ENCODE results near the gene SLCO3A1.

The SLCO3A1 gene

GRCh38 chr15:92132982-92133755 lies 279.7 kb downstream of the SLCO3A1 start:
- no peak overlapping the region for H3K9ac ChIP-seq (ENCODE audit: low read depth, low read length)
- H3K4me1 ChIP-seq (ENCODE audit: insufficient read depth, low read length): no peaks in the 10 kb centered on the region
- no peak for ATAC-seq (ENCODE audit: insufficient read depth, low read depth)

GRCh38 chr15:92140796-92141195 lies 287.3 kb downstream of the SLCO3A1 start:
- Histone ChIP-seq H3K4me1 (ENCODE audit: insufficient read depth, low read length) (no peaks in the 10 kb centered on the region), H3K9me3 (ENCODE audit: insufficient read depth, low read length, severe bottlenecking) (no peaks in the 10 kb centered on the region), H3K27ac (ENCODE audit: low read length) (no peak overlapping the region), H3K4me3 (ENCODE audit: low read depth in 1 of 2, low read length in 2 of 2) (no peak overlapping the region), H2AFZ (ENCODE audit: low read depth, low read length) (no peak overlapping the region), H3K79me2 (ENCODE audit: insufficient read depth, low read length) (no peaks in the 10 kb centered on the region), H3K9ac (ENCODE audit: low read depth, low read length) (no peak overlapping the region), H3K4me2 (ENCODE audit: insufficient read depth, low read length) (no peak overlapping the region), H3K36me3 (ENCODE audit: insufficient read depth, low read length) (no peaks in the 10 kb centered on the region), H4K20me1 (ENCODE audit: insufficient read depth, low read length) (no peaks in the 10 kb centered on the region), H3K27me3 (ENCODE audit: insufficient read depth, low read length, poor library complexity) (no peaks in the 10 kb centered on the region)
- no peak for TF ChIP-seq EZH2 (IDR thresholded peaks at IDR 0.05; ENCODE audit: borderline replicate concordance, low read depth, low read length, severe bottlenecking)
- TF ChIP-seq, protein P1, sequence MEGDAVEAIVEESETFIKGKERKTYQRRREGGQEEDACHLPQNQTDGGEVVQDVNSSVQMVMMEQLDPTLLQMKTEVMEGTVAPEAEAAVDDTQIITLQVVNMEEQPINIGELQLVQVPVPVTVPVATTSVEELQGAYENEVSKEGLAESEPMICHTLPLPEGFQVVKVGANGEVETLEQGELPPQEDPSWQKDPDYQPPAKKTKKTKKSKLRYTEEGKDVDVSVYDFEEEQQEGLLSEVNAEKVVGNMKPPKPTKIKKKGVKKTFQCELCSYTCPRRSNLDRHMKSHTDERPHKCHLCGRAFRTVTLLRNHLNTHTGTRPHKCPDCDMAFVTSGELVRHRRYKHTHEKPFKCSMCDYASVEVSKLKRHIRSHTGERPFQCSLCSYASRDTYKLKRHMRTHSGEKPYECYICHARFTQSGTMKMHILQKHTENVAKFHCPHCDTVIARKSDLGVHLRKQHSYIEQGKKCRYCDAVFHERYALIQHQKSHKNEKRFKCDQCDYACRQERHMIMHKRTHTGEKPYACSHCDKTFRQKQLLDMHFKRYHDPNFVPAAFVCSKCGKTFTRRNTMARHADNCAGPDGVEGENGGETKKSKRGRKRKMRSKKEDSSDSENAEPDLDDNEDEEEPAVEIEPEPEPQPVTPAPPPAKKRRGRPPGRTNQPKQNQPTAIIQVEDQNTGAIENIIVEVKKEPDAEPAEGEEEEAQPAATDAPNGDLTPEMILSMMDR (IDR thresholded peaks at IDR 0.05; ENCODE audit: borderline replicate concordance, extremely low read depth, low read length, poor library complexity, severe bottlenecking): no peak
- ATAC-seq (ENCODE audit: insufficient read depth, low read depth): no peak
- DNase-seq: no peak

More at GRCh38 chr15:92132982-92133755, 279.7 kb downstream of the SLCO3A1 start:
- TF ChIP-seq, protein P1 (IDR thresholded peaks at IDR 0.05; ENCODE audit: borderline replicate concordance, extremely low read depth, low read length, poor library complexity, severe bottlenecking): no peak
- TF ChIP-seq EZH2 (IDR thresholded peaks at IDR 0.05; ENCODE audit: borderline replicate concordance, low read depth, low read length, severe bottlenecking): no peak
- Histone ChIP-seq H3K4me3 (ENCODE audit: low read depth in 1 of 2, low read length in 2 of 2) (no peak overlapping the region), H4K20me1 (ENCODE audit: insufficient read depth, low read length) (no peaks in the 10 kb centered on the region), H2AFZ (ENCODE audit: low read depth, low read length) (no peak overlapping the region), H3K79me2 (ENCODE audit: insufficient read depth, low read length) (no peaks in the 10 kb centered on the region), H3K4me2 (ENCODE audit: insufficient read depth, low read length) (no peak overlapping the region), H3K36me3 (ENCODE audit: insufficient read depth, low read length) (no peaks in the 10 kb centered on the region), H3K9me3 (ENCODE audit: insufficient read depth, low read length, severe bottlenecking) (no peaks in the 10 kb centered on the region), H3K27ac (ENCODE audit: low read length) (no peak overlapping the region), H3K27me3 (ENCODE audit: insufficient read depth, low read length, poor library complexity) (peaks cover 7% of the 10 kb centered on the region)
- no peak for DNase-seq

GRCh38 chr15:92141607-92142006 lies 288.1 kb downstream of the SLCO3A1 start:
- H3K4me2 ChIP-seq (ENCODE audit: insufficient read depth, low read length): no peak overlapping the region
- no peak overlapping the region for H3K27ac ChIP-seq (ENCODE audit: low read length)
- H2AFZ ChIP-seq (ENCODE audit: low read depth, low read length): no peak overlapping the region
- ATAC-seq (ENCODE audit: insufficient read depth, low read depth) (no peak), DNase-seq (no peak)
- no peaks in the 10 kb centered on the region for H3K9me3 ChIP-seq (ENCODE audit: insufficient read depth, low read length, severe bottlenecking)
- H3K36me3 ChIP-seq (ENCODE audit: insufficient read depth, low read length): no peaks in the 10 kb centered on the region
- no peaks in the 10 kb centered on the region for H3K4me1 ChIP-seq (ENCODE audit: insufficient read depth, low read length)
- no peak overlapping the region for H3K4me3 ChIP-seq (ENCODE audit: low read depth in 1 of 2, low read length in 2 of 2)
- no peak overlapping the region for H3K9ac ChIP-seq (ENCODE audit: low read depth, low read length)
- TF ChIP-seq EZH2 (IDR thresholded peaks at IDR 0.05; ENCODE audit: borderline replicate concordance, low read depth, low read length, severe bottlenecking): no peak
- TF ChIP-seq, protein P1 (IDR thresholded peaks at IDR 0.05; ENCODE audit: borderline replicate concordance, extremely low read depth, low read length, poor library complexity, severe bottlenecking): no peak
- H3K79me2 ChIP-seq (ENCODE audit: insufficient read depth, low read length): no peaks in the 10 kb centered on the region
- no peaks in the 10 kb centered on the region for H3K27me3 ChIP-seq (ENCODE audit: insufficient read depth, low read length, poor library complexity)
- H4K20me1 ChIP-seq (ENCODE audit: insufficient read depth, low read length): no peaks in the 10 kb centered on the region
